BE2C (cell line): Measurements from ENCODE around the gene FRY.
"Not testable (repeated sequence)": the region's sequence is repeated elsewhere in the genome, so short reads cannot be mapped to it uniquely, and the experiment has no call there.

Source experiments
- DNase-seq: peaks from one replicate; pipeline ENCODE4 v3.0.0-alpha.2; 2020
- H3K27me3 ChIP-seq: fragments of 250-450 bp; sonication (Bioruptor Pico); 2 replicates; pipeline ENCODE4 v1.5.1; 2020; ENCODE audit warnings: mild to moderate bottlenecking
- H3K36me3 ChIP-seq: fragments of 250-450 bp; sonication (Bioruptor Pico); 2 replicates; pipeline ENCODE4 v1.5.1; 2020; ENCODE audit warnings: mild to moderate bottlenecking
- H3K4me1 ChIP-seq: fragments of 250-450 bp; sonication (Bioruptor Pico); 2 replicates; pipeline ENCODE4 v1.5.1; 2020
- H3K4me3 ChIP-seq: 2 replicates; pipeline ENCODE4 v1.5.1; 2011; ENCODE audit warnings: low read depth, low read length
- H3K9me3 ChIP-seq: fragments of 250-450 bp; sonication (Bioruptor Pico); 2 replicates; pipeline ENCODE4 v1.5.1; 2020
- CTCF ChIP-seq: IDR thresholded peaks from 2 replicates; pipeline ENCODE4 v1.5.1; 2012; ENCODE audit warnings: mild to moderate bottlenecking, low read depth, low read length

FRY gene

GRCh38 chr13:31987535-31988170, 43.9 kb upstream of the FRY start:
- DNase-seq, result no peak

GRCh38 chr13:31994367-31994766, 37.2 kb upstream of the FRY start:
- not testable (repeated sequence) for DNase-seq, H3K4me3 ChIP-seq, H3K9me3 ChIP-seq, H3K36me3 ChIP-seq, H3K27me3 ChIP-seq, H3K4me1 ChIP-seq

More at GRCh38 chr13:31987535-31988170, 43.9 kb upstream of the FRY start:
- Histone ChIP-seq H3K27me3 (no peaks in the 10 kb centered on the region), H3K4me3 (no peak overlapping the region), H3K4me1 (peaks cover 6% of the 10 kb centered on the region; the same call in 1 of the 2 replicates), H3K36me3 (no peaks in the 10 kb centered on the region; the same call in 1 of the 2 replicates), H3K9me3 (no peaks in the 10 kb centered on the region)
- no peak for TF ChIP-seq CTCF

- no peaks in the 10 kb centered on the region for H3K27me3 ChIP-seq
- no peaks in the 10 kb centered on the region for H3K36me3 ChIP-seq
- 0 out of 2 replicates have a peak, but pooled peaks cover 4% of the 10 kb centered on the region for H3K4me1 ChIP-seq
- TF ChIP-seq CTCF, result no peak
- no peak for DNase-seq
- H3K4me3 ChIP-seq, result no peak overlapping the region
- no peaks in the 10 kb centered on the region for H3K9me3 ChIP-seq
Observed at GRCh38 chr13:31996601-31997000, 35.0 kb upstream of the FRY start.

- Histone ChIP-seq H3K4me1 (peaks cover 6% of the 10 kb centered on the region; the same call in 1 of the 2 replicates), H3K9me3 (no peaks in the 10 kb centered on the region), H3K4me3 (no peak overlapping the region), H3K27me3 (no peaks in the 10 kb centered on the region), H3K36me3 (no peaks in the 10 kb centered on the region)
- DNase-seq, result no peak
- TF ChIP-seq CTCF, result no peak
Observed at GRCh38 chr13:31997641-31998040, 33.9 kb upstream of the FRY start.

- H3K27me3 ChIP-seq, result no peaks in the 10 kb centered on the region
- no peak overlapping the region for H3K4me3 ChIP-seq
- no peak for DNase-seq
- TF ChIP-seq CTCF, result no peak
- no peaks in the 10 kb centered on the region for H3K36me3 ChIP-seq
- H3K4me1 ChIP-seq, result peaks cover 11% of the 10 kb centered on the region
- H3K9me3 ChIP-seq, result no peaks in the 10 kb centered on the region
Observed at GRCh38 chr13:31998131-31998530, 33.4 kb upstream of the FRY start.

- H3K4me1 ChIP-seq, result peaks cover 21% of the 10 kb centered on the region
- H3K36me3 ChIP-seq, H3K27me3 ChIP-seq, H3K9me3 ChIP-seq, DNase-seq, H3K4me3 ChIP-seq: not testable (repeated sequence)
Observed at GRCh38 chr13:32000754-32001153, 30.8 kb upstream of the FRY start.

GRCh38 chr13:32001154-32001768, 30.3 kb upstream of the FRY start:
- TF ChIP-seq CTCF, result peak; percentile 64
- H3K27me3 ChIP-seq, result no peaks in the 10 kb centered on the region
- DNase-seq, result no peak
- peaks cover 21% of the 10 kb centered on the region for H3K4me1 ChIP-seq
- H3K9me3 ChIP-seq, result no peaks in the 10 kb centered on the region
- no peaks in the 10 kb centered on the region for H3K36me3 ChIP-seq
- no peak overlapping the region for H3K4me3 ChIP-seq
